Body of pancreas (tissue), 4 donors: ENCODE measurements around the gene TRAPPC2L.

Experiments used
- POLR2A ChIP-seq, 3 donors: fragments of 450-650 bp; IDR thresholded peaks; one replicate each; pipeline ENCODE4 v1.6.1; 2016; ENCODE audit warnings: antibody characterized with exemption in 3 of 3, mild to moderate bottlenecking in 2 of 3
- TF ChIP-seq, protein P1 (sequence below), 7 experiments: fragments of 450-650 bp in 4 of 7; fragments of 200-600 bp in 3 of 7; sonication (generic) in 3 of 7; IDR thresholded peaks; one replicate each; pipeline ENCODE4 v1.5.1; 2016 to 2019; ENCODE audit warnings: antibody characterized with exemption in 7 of 7

DNA sequence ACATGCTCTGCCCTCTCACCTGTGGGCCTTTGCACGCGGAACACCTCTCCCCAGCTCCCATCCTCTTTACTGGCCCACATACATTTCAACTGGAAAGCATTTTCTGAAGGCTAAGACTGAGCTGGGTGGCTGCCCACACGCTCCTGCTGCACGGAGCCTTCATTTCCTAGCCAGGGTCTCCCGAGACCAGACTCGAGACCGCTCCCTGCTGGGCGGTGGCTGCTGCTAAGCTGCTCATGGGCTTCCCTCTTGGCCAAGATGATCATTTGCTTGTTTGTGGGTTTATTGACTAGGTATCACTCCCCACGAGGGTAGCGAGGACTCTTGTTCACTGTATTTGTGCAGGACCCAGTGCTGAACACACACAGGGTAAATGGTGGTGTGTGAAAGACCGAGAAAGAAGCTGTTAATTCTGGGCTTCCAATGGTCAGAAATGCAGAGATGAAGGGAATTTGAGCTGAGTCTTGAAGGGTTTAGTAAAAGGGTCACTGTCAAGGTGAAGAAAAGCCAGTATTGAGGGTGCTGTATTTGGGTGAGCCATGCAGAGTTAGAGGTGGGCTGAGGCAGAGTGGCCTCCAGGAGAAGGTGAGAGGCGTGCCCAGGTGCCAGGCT lies 907 bp downstream of the TRAPPC2L start:
- TF ChIP-seq, protein P1, sequence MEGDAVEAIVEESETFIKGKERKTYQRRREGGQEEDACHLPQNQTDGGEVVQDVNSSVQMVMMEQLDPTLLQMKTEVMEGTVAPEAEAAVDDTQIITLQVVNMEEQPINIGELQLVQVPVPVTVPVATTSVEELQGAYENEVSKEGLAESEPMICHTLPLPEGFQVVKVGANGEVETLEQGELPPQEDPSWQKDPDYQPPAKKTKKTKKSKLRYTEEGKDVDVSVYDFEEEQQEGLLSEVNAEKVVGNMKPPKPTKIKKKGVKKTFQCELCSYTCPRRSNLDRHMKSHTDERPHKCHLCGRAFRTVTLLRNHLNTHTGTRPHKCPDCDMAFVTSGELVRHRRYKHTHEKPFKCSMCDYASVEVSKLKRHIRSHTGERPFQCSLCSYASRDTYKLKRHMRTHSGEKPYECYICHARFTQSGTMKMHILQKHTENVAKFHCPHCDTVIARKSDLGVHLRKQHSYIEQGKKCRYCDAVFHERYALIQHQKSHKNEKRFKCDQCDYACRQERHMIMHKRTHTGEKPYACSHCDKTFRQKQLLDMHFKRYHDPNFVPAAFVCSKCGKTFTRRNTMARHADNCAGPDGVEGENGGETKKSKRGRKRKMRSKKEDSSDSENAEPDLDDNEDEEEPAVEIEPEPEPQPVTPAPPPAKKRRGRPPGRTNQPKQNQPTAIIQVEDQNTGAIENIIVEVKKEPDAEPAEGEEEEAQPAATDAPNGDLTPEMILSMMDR (IDR thresholded peaks at IDR 0.05): peak; percentile 32 to 64 (median 50)
- no peak for TF ChIP-seq POLR2A (IDR thresholded peaks at IDR 0.05)
